HEK293T (cell line): ENCODE data around the gene PCDH7.

Source experiments
- BHLHE40 ChIP-seq: fragments of 450-650 bp; IDR thresholded peaks from 2 replicates; pipeline ENCODE4 v1.6.1; 2016; ENCODE audit warnings: mild to moderate bottlenecking, moderate library complexity, borderline replicate concordance
- ELF4 ChIP-seq: fragments of 450-650 bp; IDR thresholded peaks from 2 replicates; pipeline ENCODE4 v1.6.1; 2017; ENCODE audit warnings: antibody characterized with exemption
- FOXA1 ChIP-seq: fragments of 450-650 bp; IDR thresholded peaks from 2 replicates; pipeline ENCODE4 v1.6.1; 2016; ENCODE audit warnings: mild to moderate bottlenecking
- FOXK2 ChIP-seq: fragments of 450-650 bp; IDR thresholded peaks from 2 replicates; pipeline ENCODE4 v1.6.1; 2016; ENCODE audit warnings: mild to moderate bottlenecking
- L3MBTL2 ChIP-seq: fragments of 450-650 bp; conservative IDR thresholded peaks from 2 replicates; pipeline ENCODE4 v1.6.1; 2016; ENCODE audit warnings: mild to moderate bottlenecking
- NFRKB ChIP-seq: fragments of 450-650 bp; IDR thresholded peaks from 2 replicates; pipeline ENCODE4 v1.6.1; 2016; ENCODE audit warnings: mild to moderate bottlenecking, moderate library complexity
- SP1 ChIP-seq: fragments of 450-650 bp; IDR thresholded peaks from 2 replicates; pipeline ENCODE4 v1.6.1; 2017
- SUZ12 ChIP-seq: fragments of 450-650 bp; IDR thresholded peaks from 2 replicates; pipeline ENCODE4 v1.6.1; 2016; ENCODE audit warnings: mild to moderate bottlenecking
- TARDBP ChIP-seq: fragments of 450-650 bp; IDR thresholded peaks from 2 replicates; pipeline ENCODE4 v1.6.1; 2016
- TF ChIP-seq, protein P1 (sequence below): fragments of 450-650 bp; IDR thresholded peaks from 2 replicates; pipeline ENCODE4 v1.6.1; 2016

DNA sequence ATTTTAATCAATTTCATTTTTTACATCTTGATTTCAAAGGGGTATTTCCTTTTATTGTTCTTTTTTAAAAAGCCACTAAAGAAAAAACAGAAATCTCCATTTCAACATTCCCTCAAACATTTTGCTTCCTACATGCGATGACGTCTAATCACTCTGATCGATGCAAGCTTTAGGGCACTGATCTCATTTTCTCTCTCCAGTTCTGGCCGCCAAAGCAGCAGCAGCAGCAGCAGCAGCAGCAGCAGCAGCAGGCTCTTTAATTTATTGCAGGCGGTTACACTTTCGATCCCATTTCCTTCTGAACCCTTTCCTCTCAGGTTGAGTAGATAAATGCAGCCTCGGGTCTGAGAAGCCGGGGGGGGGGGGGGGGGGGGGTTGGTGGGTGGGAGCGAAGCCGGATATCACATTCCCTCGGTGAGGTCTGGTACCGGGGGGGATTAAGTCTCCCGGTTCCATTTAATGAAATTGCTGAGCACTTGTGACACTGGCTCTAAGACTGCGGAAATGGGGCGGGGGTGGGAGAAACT, 3.4 kb upstream of the PCDH7 start:
- TF ChIP-seq FOXK2 (no peak), SP1 (no peak), NFRKB (no peak), SUZ12 (no peak), FOXA1 (no peak), TARDBP (no peak), BHLHE40 (no peak), ELF4 (no peak), L3MBTL2 (no peak)
- TF ChIP-seq, protein P1, sequence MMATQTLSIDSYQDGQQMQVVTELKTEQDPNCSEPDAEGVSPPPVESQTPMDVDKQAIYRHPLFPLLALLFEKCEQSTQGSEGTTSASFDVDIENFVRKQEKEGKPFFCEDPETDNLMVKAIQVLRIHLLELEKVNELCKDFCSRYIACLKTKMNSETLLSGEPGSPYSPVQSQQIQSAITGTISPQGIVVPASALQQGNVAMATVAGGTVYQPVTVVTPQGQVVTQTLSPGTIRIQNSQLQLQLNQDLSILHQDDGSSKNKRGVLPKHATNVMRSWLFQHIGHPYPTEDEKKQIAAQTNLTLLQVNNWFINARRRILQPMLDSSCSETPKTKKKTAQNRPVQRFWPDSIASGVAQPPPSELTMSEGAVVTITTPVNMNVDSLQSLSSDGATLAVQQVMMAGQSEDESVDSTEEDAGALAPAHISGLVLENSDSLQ = no peak
